HepG2 (cell line): Measurements from ENCODE around the gene CCR3.

Experiments used
- RBAK ChIP-seq: sonication (generic); formaldehyde crosslinking; IDR thresholded peaks from 2 replicates; pipeline ENCODE4 v1.5.1; 2020; ENCODE audit warnings: mild to moderate bottlenecking, missing genetic modification reagents
- TFAP4 ChIP-seq: sonication (generic); IDR thresholded peaks from 2 replicates; pipeline ENCODE4 v1.6.1; 2016; ENCODE audit warnings: low read depth, borderline replicate concordance
- ZNF235 ChIP-seq: sonication (generic); formaldehyde crosslinking; IDR thresholded peaks from 2 replicates; pipeline ENCODE4 v1.8.1; 2023; ENCODE audit warnings: mild to moderate bottlenecking, missing genetic modification reagents, borderline replicate concordance

DNA sequence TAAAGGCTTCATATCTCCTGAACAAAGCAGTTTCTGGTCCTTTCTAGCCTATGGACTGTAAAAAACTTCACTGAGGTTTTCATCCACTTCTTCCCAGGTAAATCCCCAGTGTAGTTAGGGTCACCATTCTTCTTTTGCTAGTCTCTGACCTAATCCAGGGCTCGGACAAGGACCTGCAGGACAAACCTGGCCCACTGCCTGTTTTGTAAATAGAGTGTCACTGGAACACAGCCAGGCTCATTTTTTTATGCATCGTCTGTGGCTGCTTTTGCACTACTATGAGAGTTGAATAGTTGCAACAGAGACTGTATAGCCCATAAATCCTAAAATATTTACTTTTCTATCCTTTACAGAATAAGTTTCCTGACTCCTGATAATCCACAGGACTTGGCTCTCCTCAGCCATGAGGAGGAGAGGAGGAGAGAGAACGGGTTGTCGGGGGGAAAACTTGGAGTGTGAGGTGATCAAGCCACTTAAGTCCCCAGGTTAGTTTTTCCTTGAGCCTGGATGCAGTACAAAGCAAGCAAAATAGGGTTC lies 29.0 kb downstream of the CCR3 start:
- TF ChIP-seq TFAP4 = no peak
- TF ChIP-seq RBAK (CRISPR knock-in tag) = no peak
- no peak for TF ChIP-seq ZNF235 (CRISPR knock-in tag)
